A549 treated with CORT108297 at 1 μM for 4 hours (cell line): ENCODE results near the gene PURB. TPM values are rescaled to one million over a fixed set of nuclear protein-coding genes. Genes with fewer than 3 reads are reported as not detected.

ENCODE experiments used
- total RNA-seq: library from RNA; stranded (reverse); fragments of 200-300 nt; extraction: Qiagen RNA extraction; gene quantifications from 5 replicates; pipeline ENCODE4 v1.2.3, GENCODE V29; 2022

PURB gene
- total RNA-seq, result 10.5 to 12.4 TPM (median 11.1 TPM) in 5 replicates

GRCh38 chr7:44885394-44886317 is at the start of gene PURB:
PURB (minus strand) TSS chr7:44885530; CDS start chr7:44885348, 182 bp downstream.

GRCh38 chr7:44847920-44848634 is 37.3 kb downstream of the PURB start, which contains the start of gene H2AZ2:
H2AZ2 (minus strand) TSS chr7:44848087; CDS start chr7:44847971, 116 bp downstream.

Other genes with a start within 250 kb of the PURB start
- gene ZMIZ2, start 136.7 kb downstream of the PURB start, total RNA-seq, result 23.8 to 37.5 TPM (median 36.2 TPM) in 5 replicates
- 4,985 to 6,331 TPM (median 5,123 TPM) in 5 replicates for gene PPIA, start 88.8 kb downstream of the PURB start, total RNA-seq
- gene H2AZ2, start 37.4 kb downstream of the PURB start, total RNA-seq, result 205 to 269 TPM (median 258 TPM) in 5 replicates
- 0.08 to 0.14 TPM (median 0.12 TPM) in 5 replicates for gene MYO1G, start 93.5 kb upstream of the PURB start, total RNA-seq
- gene CCM2, start 114.7 kb upstream of the PURB start, total RNA-seq, result 35.8 to 48.2 TPM (median 45.8 TPM) in 5 replicates
- 0.14 to 0.35 TPM (median 0.18 TPM) in 5 replicates for gene NACAD, start 203.4 kb upstream of the PURB start, total RNA-seq
- 109 to 118 TPM (median 115 TPM) in 5 replicates for gene TBRG4, start 226.2 kb upstream of the PURB start, total RNA-seq